HEK293 (cell line): ENCODE data around the gene ASIP.

Experiments
- YY1 ChIP-seq: fragments of 450-650 bp; formaldehyde crosslinking; IDR thresholded peaks from 2 replicates; pipeline ENCODE4 v1.5.1; 2018; ENCODE audit warnings: missing biosample characterization, missing genetic modification characterization
- ZBTB17 ChIP-seq: fragments of 450-650 bp; formaldehyde crosslinking; IDR thresholded peaks from 2 replicates; pipeline ENCODE4 v1.5.1; 2016; ENCODE audit warnings: missing biosample characterization, missing genetic modification characterization

DNA sequence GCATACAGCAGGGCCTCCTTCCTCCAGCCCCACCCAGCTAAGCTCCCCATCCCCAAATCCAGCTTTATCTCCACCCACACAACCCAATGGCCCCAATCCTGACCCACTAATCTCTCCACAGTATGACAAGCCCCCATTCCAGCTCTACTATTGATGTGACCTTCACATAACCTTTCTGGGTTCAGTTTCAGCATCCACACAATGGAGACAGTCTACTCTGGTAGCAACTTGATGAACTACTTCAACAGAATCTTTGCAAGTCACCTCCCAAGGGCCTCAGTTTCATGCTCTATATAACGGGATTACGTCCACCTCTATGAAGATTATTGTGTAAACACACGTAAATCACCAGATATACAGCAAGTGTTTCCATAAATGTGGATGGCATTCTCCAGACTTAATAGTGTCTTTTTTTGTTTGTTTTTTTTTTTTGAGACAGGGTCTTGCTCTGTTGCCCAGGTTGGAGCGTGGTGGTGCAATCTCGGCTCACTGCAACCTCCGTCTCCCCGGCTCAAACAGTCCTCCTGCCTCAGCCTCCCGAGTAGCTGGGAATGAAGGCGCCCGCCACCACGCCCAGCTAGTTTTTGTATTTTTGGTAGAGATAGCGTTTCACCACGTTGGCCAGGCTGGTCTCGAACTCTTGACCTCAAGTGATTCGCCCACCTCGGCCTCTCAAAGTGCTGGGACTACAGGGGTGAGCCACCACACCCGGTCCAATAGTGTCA is 60.5 kb downstream of the ASIP start:
- TF ChIP-seq YY1 (tag by site-specific recombination) (no peak), ZBTB17 (no peak)
